Sigmoid colon (tissue), 7 donors: ENCODE results near the gene SPAG6. TPM values are rescaled to one million over a fixed set of nuclear protein-coding genes. Genes with fewer than 3 reads are reported as not detected.

Experiments
- DNase-seq: peaks from one replicate; pipeline ENCODE4 v3.0.0-alpha.2; 2019
- H3K27ac ChIP-seq, 4 donors: fragments of 200-600 bp; sonication (generic); one replicate each; pipeline ENCODE4 v1.5.1; 2016 to 2019; ENCODE audit warnings: mild to moderate bottlenecking in 1 of 4
- H3K27me3 ChIP-seq, 3 donors: fragments of 200-600 bp; sonication (generic); one replicate each; pipeline ENCODE4 v1.5.1; 2019; ENCODE audit warnings: mild to moderate bottlenecking in 1 of 3
- H3K36me3 ChIP-seq, 4 donors: fragments of 200-600 bp; sonication (generic); one replicate each; pipeline ENCODE4 v1.5.1; 2016 to 2019
- H3K4me1 ChIP-seq, 4 donors: fragments of 200-600 bp; sonication (generic); one replicate each; pipeline ENCODE4 v1.5.1; 2017 to 2019
- H3K4me3 ChIP-seq, 4 donors: fragments of 200-600 bp; sonication (generic); one replicate each; pipeline ENCODE4 v1.5.1; 2017 to 2019; ENCODE audit warnings: mild to moderate bottlenecking in 2 of 4, moderate library complexity in 1 of 4
- H3K9me3 ChIP-seq, 4 donors: fragments of 200-600 bp in 3 of 4; sonication (generic) in 3 of 4; one replicate each; pipeline versions ENCODE4 v1.5.1 to v1.6.1; 2013 to 2019
- CTCF ChIP-seq, 4 experiments: fragments of 450-650 bp in 3 of 4; fragments of 200-600 bp in 1 of 4; IDR thresholded peaks; one replicate each; pipeline ENCODE4 v1.5.1; 2016 to 2019; ENCODE audit warnings: antibody characterized with exemption in 4 of 4, mild to moderate bottlenecking in 3 of 4, moderate library complexity in 2 of 4
- EP300 ChIP-seq, 4 donors: sonication (generic); formaldehyde crosslinking; IDR thresholded peaks; one replicate each; pipeline ENCODE4 v1.6.1; 2017; ENCODE audit warnings: antibody characterized with exemption in 4 of 4
- POLR2A ChIP-seq, 2 donors: fragments of 450-650 bp; IDR thresholded peaks; one replicate each; pipeline ENCODE4 v1.6.1; 2016; ENCODE audit warnings: antibody characterized with exemption in 2 of 2, mild to moderate bottlenecking in 2 of 2, moderate library complexity in 2 of 2
- POLR2AphosphoS5 ChIP-seq, 4 donors: sonication (generic); formaldehyde crosslinking; IDR thresholded peaks; one replicate each; pipeline ENCODE4 v1.6.1; 2017; ENCODE audit warnings: antibody characterized with exemption in 4 of 4
- WGBS, 2 donors: extraction: QIAGEN DNeasy Blood & Tissue Kit; methylation state at CpG; one replicate each; pipeline ENCODE4 v1.1.7; 2013; 5-methylcytosine and 5-hydroxymethylcytosine counted together
- intact Hi-C: fragments of 100-400 bp; cut with DNase I; formaldehyde crosslinking; loops from one replicate; pipeline ENCODE4 v1.15.1; 2023
- polyA plus RNA-seq, 3 donors: library from polyadenylated mRNA; stranded (reverse); fragments of 200-250 nt; gene quantifications; one replicate each; pipeline ENCODE4 v1.2.3, GENCODE V29; 2013
- total RNA-seq, 4 donors: library from RNA; depleted of rRNA; stranded (reverse); fragments of >200 nt; gene quantifications; one replicate each; pipeline ENCODE4 v1.1.0, GENCODE V29; 2016
- donor health status: healthy with polysubstance abuse.
- donor health status: Bipolar disorder and iron deficiency.
- donor health status: healthy.

SPAG6 gene
- total and polyA plus RNA-seq, 7 donors, result 0.16 TPM; not detected in 6

GRCh38 chr10:22318772-22319171, 26.5 kb upstream of the SPAG6 start:
- Histone ChIP-seq H3K36me3 (no peaks in the 10 kb centered on the region), H3K4me3 (no peak overlapping the region), H3K27ac (peak overlapping the region in 1 of 4 donors; percentile 94), H3K4me1 (peaks cover 0 to 54% (median 38%) of the 10 kb centered on the region in 4 donors), H3K9me3 (no peaks in the 10 kb centered on the region), H3K27me3 (peaks cover 0 to 16% (median 0%) of the 10 kb centered on the region in 3 donors)
- intact Hi-C loops, result loop anchor here (5.0 kb wide), 2 partner anchors 316 to 669 kb away; partner anchors contain the start of gene DNAJC1
- no peak for DNase-seq
- 96 to 98% methylated on average over 3 of the region's 3 CpGs for WGBS, 2 donors
- TF ChIP-seq EP300 (IDR thresholded peaks at IDR 0.05) (no peak), CTCF (IDR thresholded peaks at IDR 0.05) (no peak), POLR2AphosphoS5 (IDR thresholded peaks at IDR 0.05) (no peak)

- peaks cover 0 to 19% (median 0%) of the 10 kb centered on the region in 3 donors for H3K27me3 ChIP-seq
- intact Hi-C loops, result loop anchor here (5.0 kb wide), 2 partner anchors 317 to 668 kb away; partner anchors contain the start of gene DNAJC1
- H3K4me3 ChIP-seq, result peak overlapping the region in 3 of 4 donors; percentile 72 to 90 (median 88)
- peak overlapping the region; percentile 87 to 99 (median 94) for H3K27ac ChIP-seq
- no peak for DNase-seq
- no peaks in the 10 kb centered on the region for H3K9me3 ChIP-seq
- 79 to 84% methylated on average over 10 of the region's 10 CpGs for WGBS, 2 donors
- no peaks in the 10 kb centered on the region for H3K36me3 ChIP-seq
- TF ChIP-seq POLR2AphosphoS5 (IDR thresholded peaks at IDR 0.05) (no peak), CTCF (IDR thresholded peaks at IDR 0.05) (no peak), POLR2A (IDR thresholded peaks at IDR 0.05) (no peak), EP300 (IDR thresholded peaks at IDR 0.05) (no peak)
- peaks cover 0 to 61% (median 46%) of the 10 kb centered on the region in 4 donors for H3K4me1 ChIP-seq
These were observed 25.7 kb upstream of the SPAG6 start for GRCh38 chr10:22319547-22319979.

DNA sequence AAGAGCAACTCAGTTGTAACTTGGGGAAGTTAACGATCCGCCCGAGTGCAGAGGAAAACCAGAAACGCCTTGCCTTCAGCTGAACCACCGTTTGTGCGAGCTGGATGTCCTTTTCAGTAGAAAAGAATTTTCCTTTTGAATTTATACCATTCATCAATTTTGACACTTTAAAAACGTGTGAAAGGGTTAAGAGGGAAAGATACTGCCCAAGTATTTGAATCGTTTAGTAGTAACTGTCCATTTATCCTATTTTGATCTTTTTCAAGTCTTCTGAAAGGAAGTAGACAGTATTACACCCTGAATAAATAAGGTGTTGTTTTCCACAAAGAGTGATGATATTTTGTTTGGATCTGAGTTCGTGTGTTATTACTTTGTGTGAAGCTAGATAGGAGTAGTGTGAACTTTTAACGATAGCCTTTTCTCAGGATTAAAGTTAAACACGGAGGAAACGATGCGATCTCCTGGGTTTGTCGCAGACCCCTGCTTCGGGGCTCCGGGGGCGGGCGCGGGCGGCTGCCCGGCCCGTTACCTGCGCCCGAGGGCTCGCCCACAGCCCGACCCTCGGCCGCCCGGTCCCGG, 25.2 kb upstream of the SPAG6 start:
- H3K4me1 ChIP-seq, result peaks cover 0 to 63% (median 50%) of the 10 kb centered on the region in 4 donors

DNA sequence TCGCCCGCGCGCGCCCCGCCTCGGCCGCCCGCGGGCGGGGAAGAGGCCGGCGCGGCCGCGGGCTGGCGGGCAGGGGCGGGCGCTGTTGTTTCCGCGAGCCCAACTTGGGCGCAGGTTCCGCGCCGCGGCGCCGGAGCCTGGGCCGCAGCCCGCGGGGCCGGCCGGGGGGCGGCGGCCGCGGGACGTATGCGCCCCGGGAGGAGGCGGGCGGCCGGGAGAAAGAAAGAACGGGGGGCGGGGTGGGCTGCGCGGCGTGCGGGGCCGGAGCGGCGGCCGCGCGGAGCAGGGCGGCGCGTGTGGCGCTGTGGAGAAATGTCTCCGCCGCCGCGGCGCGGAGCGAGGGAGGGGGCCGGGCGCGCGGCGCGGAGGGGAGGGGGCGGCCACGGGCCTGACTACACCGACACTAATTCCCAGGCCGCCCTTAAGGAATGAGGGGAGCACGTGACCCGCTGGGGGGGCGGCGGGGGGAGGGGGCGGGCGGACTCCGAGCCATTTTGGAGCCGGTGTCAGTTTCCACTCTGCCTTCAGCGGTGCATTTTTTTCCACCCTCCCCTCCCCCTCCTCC, 24.6 kb upstream of the SPAG6 start, which contains the start of gene BMI1:
BMI1 (plus strand) TSS at position 509 of the 565 bp plus-strand sequence. CDS start 5,351 bp downstream, outside the sequence.
- Histone ChIP-seq H3K27ac (peak within 1 kb of the TSS; percentile 90 to 99 (median 98)), H3K4me1 (peaks cover 0 to 62% (median 49%) of the 10 kb centered on the region in 4 donors), H3K4me3 (peak within 1 kb of the TSS; percentile 72 to 99 (median 89)), H3K9me3 (no peaks in the 10 kb centered on the region), H3K27me3 (peaks cover 0 to 19% (median 0%) of the 10 kb centered on the region in 3 donors), H3K36me3 (no peaks in the 10 kb centered on the region)
- DNase-seq, result peak; percentile 94
- peak in 1 of 4 donors; percentile 13 for TF ChIP-seq POLR2AphosphoS5 (IDR thresholded peaks at IDR 0.05)
- TF ChIP-seq POLR2A (IDR thresholded peaks at IDR 0.05), result no peak
- 1% methylated on average over 84 to 85 of the region's 85 CpGs for WGBS, 2 donors
- intact Hi-C loops, result loop anchor here (1.0 to 10.0 kb wide), 5 partner anchors 21 to 788 kb away; partner anchors contain the start of genes MLLT10 and MSRB2

More for the DNA sequence above, 25.2 kb upstream of the SPAG6 start:
- Histone ChIP-seq H3K27ac (peak overlapping the region; percentile 87 to 99 (median 94)), H3K4me3 (peak overlapping the region; percentile 29 to 90 (median 80)), H3K9me3 (no peaks in the 10 kb centered on the region), H3K27me3 (peaks cover 0 to 19% (median 0%) of the 10 kb centered on the region in 3 donors), H3K36me3 (no peaks in the 10 kb centered on the region)
- intact Hi-C loops, result loop anchor here (5.0 to 10.0 kb wide), 6 partner anchors 117 to 788 kb away; partner anchors contain the start of genes DNAJC1, MLLT10 and MSRB2
- WGBS, 2 donors, result 3 to 8% methylated on average over 30 of the region's 30 CpGs
- TF ChIP-seq POLR2A (IDR thresholded peaks at IDR 0.05) (no peak), EP300 (IDR thresholded peaks at IDR 0.05) (no peak), CTCF (IDR thresholded peaks at IDR 0.05) (no peak), POLR2AphosphoS5 (IDR thresholded peaks at IDR 0.05) (peak in 1 of 4 donors; percentile 28)
- no peak for DNase-seq
